LNCaP clone FGC (cell line): Measurements from ENCODE around the gene MRFAP1.

Source experiments
- DNase-seq: peaks from one replicate; pipeline ENCODE4 v3.0.0-alpha.2; 2011; ENCODE audit warnings: low read depth
- H3K4me3 ChIP-seq: 2 replicates; pipeline ENCODE4 v1.5.1; 2011; ENCODE audit warnings: mild to moderate bottlenecking, low read depth, low read length, control low read depth
- TF ChIP-seq, protein P1 (sequence below): IDR thresholded peaks from 2 replicates; pipeline ENCODE4 v1.5.1; 2012; ENCODE audit warnings: mild to moderate bottlenecking; ENCODE audit not compliant: control insufficient read depth, insufficient read depth; ENCODE audit errors: extremely low read depth

The MRFAP1 gene

DNA sequence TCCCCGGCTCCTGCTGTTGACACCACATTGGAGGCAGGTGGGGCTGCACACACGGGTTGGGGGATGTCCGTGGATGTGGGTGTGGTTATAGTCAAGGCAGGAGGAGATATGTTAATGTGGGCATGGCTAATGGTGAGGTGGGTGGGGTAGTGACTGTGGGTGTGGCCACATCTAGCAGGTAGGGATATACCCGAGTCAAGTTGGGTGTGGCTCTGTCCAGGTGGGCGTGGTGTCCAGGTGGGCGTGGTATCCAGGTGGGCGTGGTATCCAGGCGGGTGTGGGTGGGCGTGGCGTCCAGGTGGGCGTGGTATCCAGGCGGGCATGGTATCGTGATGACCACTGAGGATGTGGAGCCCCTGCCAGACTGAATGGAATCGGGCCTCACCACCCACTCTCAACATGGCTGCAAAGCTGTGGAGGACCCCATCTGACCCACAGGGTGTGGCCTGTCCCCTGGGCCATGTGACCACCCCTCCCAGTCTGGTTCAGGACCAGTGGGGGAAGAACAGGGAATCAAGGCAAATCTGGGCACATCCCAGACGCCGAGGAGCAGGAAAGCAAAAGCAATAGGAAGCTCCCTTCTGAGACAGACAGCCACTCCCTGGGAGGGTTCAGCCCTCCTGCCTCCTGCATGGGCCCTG, 44.5 kb upstream of the MRFAP1 start:
- H3K4me3 ChIP-seq: no peak overlapping the region
- TF ChIP-seq, protein P1, sequence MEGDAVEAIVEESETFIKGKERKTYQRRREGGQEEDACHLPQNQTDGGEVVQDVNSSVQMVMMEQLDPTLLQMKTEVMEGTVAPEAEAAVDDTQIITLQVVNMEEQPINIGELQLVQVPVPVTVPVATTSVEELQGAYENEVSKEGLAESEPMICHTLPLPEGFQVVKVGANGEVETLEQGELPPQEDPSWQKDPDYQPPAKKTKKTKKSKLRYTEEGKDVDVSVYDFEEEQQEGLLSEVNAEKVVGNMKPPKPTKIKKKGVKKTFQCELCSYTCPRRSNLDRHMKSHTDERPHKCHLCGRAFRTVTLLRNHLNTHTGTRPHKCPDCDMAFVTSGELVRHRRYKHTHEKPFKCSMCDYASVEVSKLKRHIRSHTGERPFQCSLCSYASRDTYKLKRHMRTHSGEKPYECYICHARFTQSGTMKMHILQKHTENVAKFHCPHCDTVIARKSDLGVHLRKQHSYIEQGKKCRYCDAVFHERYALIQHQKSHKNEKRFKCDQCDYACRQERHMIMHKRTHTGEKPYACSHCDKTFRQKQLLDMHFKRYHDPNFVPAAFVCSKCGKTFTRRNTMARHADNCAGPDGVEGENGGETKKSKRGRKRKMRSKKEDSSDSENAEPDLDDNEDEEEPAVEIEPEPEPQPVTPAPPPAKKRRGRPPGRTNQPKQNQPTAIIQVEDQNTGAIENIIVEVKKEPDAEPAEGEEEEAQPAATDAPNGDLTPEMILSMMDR: no peak
- DNase-seq: peak; percentile 27

DNA sequence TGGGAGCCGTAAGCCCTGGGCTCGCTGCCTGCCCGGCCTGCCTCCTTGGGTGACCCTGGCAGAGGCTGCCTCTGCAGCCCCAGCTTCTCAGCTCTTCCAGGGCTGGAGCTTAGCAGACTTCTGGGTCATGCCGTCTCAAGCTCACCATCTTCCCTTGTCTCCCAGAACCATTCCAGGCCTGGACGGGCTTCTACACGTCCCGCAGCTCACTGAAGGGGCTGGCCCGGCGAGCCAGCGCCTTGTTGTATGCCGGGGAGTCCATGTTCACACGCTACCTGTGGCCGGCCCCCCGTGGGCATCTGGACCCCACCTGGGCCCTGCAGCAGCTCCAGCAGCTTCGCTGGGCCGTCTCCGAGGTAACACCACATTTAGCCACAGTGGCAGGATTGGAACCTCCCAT, 43.5 kb upstream of the MRFAP1 start:
- no peak for DNase-seq
- TF ChIP-seq, protein P1: no peak

DNA sequence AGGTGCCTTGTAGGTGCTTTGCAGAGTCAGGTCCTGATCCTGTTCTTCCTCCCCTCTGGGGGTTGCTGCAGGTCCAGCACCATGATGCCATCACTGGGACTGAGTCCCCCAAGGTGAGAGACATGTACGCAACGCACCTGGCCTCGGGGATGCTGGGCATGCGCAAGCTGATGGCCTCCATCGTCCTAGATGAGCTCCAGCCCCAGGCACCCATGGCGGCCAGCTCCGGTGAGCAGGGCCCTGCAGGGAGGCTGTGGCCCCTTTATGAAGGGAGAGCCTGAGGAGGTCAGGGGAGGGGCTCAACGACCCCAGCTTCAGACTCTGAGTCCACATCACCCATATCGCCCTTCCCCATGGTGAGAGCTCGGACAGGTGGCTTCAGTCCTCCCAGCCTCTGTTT, 42.4 kb upstream of the MRFAP1 start:
- DNase-seq: no peak
- no peak overlapping the region for H3K4me3 ChIP-seq
- TF ChIP-seq, protein P1: no peak

More for the DNA sequence above, 43.5 kb upstream of the MRFAP1 start:
- H3K4me3 ChIP-seq: no peak overlapping the region

DNA sequence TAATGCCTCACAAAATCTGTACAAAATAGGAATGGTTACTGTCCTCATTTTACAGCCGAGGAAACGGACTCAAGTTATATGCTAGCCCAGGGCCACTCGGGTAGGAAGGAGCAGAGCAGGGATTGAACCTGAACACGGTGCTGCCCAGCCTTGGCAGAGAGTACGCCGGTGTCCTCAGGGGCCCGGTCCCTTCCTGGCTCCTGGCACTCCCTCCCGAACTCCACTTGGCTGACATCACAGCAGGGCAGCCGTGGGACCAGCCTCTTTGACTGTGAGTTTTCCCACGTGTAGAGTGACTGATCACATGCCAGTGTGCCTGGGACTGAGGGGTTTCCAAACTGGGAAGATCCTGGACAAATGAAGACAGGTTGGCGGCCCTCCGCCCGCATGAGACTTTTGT, 41.8 kb upstream of the MRFAP1 start:
- H3K4me3 ChIP-seq: no peak overlapping the region
- TF ChIP-seq, protein P1: no peak
- no peak for DNase-seq

DNA sequence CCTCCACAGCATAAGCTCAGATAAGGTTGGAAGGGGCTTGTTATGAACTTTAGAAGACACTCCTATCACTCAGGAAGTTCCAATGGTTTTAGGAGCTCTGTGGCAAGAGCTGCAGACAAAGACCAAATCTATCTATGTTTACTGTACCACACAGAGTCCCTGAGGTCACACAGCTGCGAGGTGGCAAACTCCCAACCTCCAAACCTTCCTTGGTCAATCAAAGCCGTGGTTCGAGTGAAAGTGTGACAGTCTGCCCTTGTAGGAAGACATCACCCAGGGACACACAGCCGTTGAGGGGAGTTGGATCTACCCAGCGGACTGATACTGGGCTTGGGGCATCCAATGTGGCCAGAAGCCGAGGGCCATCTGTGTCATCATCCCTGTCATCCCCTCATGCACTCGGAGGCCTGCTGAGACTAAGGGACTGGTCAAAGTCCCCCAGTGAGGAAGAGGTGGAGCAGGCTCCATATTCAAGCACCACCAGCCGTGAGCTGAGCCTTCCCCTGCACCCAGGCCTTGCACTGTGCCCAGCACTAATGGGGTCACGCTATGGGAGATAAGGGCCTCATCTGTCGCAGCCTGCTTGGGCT, 38.7 kb upstream of the MRFAP1 start:
- no peak for DNase-seq
- TF ChIP-seq, protein P1: no peak

DNA sequence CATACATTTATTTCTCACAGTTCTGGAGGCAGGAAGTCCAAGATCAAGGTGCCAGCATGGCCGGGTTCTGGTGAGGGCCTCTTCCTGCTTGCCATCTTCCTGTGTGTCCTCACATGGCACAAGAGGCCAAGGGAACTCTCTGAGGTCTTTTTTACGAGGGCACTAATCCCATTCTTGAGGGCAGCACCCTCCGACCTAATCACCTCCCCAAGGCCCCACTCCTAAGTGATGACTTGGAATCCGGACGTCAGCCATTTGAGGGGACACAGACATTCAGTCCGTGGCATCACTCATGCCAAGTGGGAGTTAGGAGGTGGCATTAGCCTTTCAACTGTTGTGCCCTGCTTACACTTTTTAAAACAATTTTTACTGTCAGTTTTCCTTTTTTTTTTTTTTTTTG, 38.2 kb upstream of the MRFAP1 start:
- H3K4me3 ChIP-seq: no peak overlapping the region
- DNase-seq: no peak
- TF ChIP-seq, protein P1: no peak

More for the DNA sequence above, 38.7 kb upstream of the MRFAP1 start:
- H3K4me3 ChIP-seq: no peak overlapping the region

DNA sequence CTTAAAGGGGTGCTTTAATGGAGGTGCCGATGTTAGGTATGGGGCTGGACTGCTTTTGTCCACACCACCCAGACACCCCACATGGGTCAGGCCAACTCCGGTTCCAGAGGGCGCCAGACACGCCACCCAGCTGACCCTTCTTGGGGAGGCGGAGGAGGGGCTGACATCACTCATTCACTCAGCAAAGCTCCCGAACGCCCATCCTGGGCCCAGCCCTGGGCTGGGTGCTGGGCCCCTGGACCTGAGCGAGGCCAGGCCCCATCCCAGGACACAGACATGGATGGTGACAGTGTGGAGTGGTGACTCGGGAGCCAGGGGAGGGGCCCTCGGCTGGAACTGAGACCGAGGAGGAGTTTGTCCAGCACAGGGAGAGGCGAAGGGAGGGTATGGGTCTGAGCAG, 37.4 kb upstream of the MRFAP1 start:
- no peak overlapping the region for H3K4me3 ChIP-seq
- DNase-seq: no peak
- TF ChIP-seq, protein P1: no peak
